IPS-20b (cell line): ENCODE data around the gene HDGFL3.
"Not testable (repeated sequence)": the region's sequence is repeated elsewhere in the genome, so short reads cannot be mapped to it uniquely, and the experiment has no call there.

ENCODE experiments used
- H3K27ac ChIP-seq: one replicate; pipeline ENCODE4 v1.5.1; 2013; ENCODE audit warnings: low read length
- H3K27me3 ChIP-seq: 2 replicates; pipeline ENCODE4 v1.6.1; 2013; ENCODE audit warnings: mild to moderate bottlenecking, low read length, inconsistent platforms; ENCODE audit not compliant: insufficient read depth
- H3K36me3 ChIP-seq: 2 replicates; pipeline ENCODE4 v1.6.1; 2013; ENCODE audit warnings: low read depth, mild to moderate bottlenecking, inconsistent platforms, low read length, moderate library complexity; ENCODE audit not compliant: insufficient read depth
- H3K4me1 ChIP-seq: 2 replicates; pipeline ENCODE4 v1.6.1; 2013; ENCODE audit warnings: mild to moderate bottlenecking, control low read depth, inconsistent platforms, low read length, moderate library complexity; ENCODE audit not compliant: insufficient read depth
- H3K4me3 ChIP-seq: 2 replicates; pipeline ENCODE4 v1.5.1; 2013; ENCODE audit warnings: mild to moderate bottlenecking, low read length, inconsistent platforms
- H3K9ac ChIP-seq: 2 replicates; pipeline ENCODE4 v1.6.1; 2013; ENCODE audit warnings: low read depth, mild to moderate bottlenecking, inconsistent platforms, low read length, moderate library complexity
- H3K9me3 ChIP-seq: 2 replicates; pipeline ENCODE4 v1.6.1; 2013; ENCODE audit warnings: mild to moderate bottlenecking, low read depth, low read length, inconsistent platforms; ENCODE audit not compliant: insufficient read depth

The HDGFL3 gene

DNA sequence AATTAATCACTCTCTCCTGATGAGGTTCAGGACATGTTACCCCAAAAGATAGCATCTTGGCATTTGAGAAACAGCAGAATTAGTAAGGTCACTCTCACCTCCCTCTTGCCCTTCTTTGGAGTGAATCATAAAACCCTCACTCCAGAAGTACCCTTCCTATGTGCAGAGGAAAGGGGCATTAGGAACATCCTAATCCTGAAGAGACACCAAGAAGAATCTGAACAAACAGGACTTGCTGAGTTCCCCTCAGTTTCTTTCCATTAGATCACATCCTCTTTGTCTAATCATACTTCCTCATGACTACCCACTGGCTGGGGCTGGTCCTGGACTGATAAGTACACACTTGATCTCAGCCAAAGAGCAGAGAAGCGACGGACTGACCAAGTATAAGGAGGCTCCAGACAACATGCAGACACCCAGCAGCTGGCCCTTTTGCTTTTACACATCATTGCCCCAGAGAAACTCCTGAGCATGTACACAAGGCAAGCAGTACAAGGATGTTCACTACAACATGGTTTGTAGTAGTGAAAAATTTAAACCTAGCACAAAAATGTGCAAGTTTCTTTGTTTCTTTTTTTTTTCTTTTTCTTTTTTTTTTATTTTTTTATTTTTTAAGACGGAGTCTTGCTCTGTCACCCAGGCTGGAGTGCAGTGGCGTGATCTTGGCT, 115.2 kb downstream of the HDGFL3 start:
- Histone ChIP-seq H3K9me3 (no peaks in the 10 kb centered on the region), H3K9ac (no peak overlapping the region), H3K27ac (no peak overlapping the region)

DNA sequence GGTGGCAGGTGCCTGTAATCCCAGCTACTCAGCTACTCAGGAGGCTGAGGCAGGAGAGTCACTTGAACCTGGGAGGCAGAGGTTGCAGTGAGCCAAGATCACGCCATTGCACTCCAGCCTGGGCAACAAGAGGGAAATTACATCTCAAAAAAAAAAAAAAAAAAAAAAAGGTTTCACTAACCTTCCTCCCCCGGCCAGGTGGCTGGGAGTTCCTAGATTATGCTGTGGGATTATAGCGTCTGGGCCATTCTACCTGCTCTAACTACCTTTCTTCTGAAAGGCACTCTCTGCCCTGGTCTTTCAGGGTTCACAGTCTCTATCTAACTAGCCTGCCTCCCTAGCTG, 115.7 kb downstream of the HDGFL3 start:
- not testable (repeated sequence) for H3K27me3 ChIP-seq, H3K27ac ChIP-seq, H3K9me3 ChIP-seq, H3K4me3 ChIP-seq, H3K4me1 ChIP-seq, H3K9ac ChIP-seq, H3K36me3 ChIP-seq

More for the DNA sequence above, 115.2 kb downstream of the HDGFL3 start:
- Histone ChIP-seq H3K36me3 (no peaks in the 10 kb centered on the region), H3K4me3 (no peak overlapping the region), H3K4me1 (no peaks in the 10 kb centered on the region), H3K27me3 (no peaks in the 10 kb centered on the region)

DNA sequence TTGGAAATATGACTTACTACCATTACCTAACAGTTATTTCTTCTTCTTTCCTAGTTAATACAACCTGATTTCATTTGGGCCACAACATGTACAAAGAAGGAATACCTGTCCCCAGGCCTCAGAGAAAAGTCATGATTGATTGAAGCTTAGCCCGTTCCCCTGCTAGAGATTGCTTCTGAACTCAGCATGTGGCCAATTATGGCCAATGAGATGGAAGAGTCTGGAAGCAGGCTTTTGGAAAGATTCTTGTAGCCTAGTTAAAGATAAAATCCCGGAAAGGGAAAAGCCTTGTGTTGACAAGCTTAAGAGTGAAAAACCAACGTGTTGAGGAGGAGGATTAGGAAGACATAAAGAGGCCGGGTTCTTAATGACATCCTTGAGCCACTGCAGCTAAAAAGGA, 117.2 kb downstream of the HDGFL3 start:
- no peaks in the 10 kb centered on the region for H3K4me1 ChIP-seq
- no peaks in the 10 kb centered on the region for H3K27me3 ChIP-seq
- H3K36me3 ChIP-seq = no peaks in the 10 kb centered on the region
- no peak overlapping the region for H3K4me3 ChIP-seq
- H3K9me3 ChIP-seq = no peaks in the 10 kb centered on the region
- H3K9ac ChIP-seq = no peak overlapping the region
- no peak overlapping the region for H3K27ac ChIP-seq

DNA sequence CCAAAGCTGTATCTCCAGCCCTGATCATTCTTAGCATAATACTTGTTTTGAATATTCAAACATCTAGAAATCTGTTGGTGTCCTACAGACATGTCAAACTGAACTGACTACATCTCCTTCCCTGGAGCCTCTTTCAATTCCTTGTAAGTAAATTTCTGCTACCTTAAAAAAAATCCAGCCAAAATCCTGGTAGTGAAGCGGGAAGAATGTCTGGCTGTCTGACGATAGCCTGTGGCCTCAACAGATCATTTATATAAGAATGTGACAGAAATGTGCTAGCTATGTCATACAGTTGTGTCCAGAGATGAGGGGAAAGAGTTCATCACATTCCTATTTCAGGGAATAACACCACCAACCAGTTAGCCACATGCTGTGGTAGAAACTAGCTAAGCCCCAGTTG, 118.7 kb downstream of the HDGFL3 start:
- no peaks in the 10 kb centered on the region for H3K9me3 ChIP-seq
- no peak overlapping the region for H3K4me3 ChIP-seq
- H3K4me1 ChIP-seq = no peaks in the 10 kb centered on the region
- H3K27ac ChIP-seq = no peak overlapping the region
- H3K27me3 ChIP-seq = no peaks in the 10 kb centered on the region
- no peaks in the 10 kb centered on the region for H3K36me3 ChIP-seq
- no peak overlapping the region for H3K9ac ChIP-seq

DNA sequence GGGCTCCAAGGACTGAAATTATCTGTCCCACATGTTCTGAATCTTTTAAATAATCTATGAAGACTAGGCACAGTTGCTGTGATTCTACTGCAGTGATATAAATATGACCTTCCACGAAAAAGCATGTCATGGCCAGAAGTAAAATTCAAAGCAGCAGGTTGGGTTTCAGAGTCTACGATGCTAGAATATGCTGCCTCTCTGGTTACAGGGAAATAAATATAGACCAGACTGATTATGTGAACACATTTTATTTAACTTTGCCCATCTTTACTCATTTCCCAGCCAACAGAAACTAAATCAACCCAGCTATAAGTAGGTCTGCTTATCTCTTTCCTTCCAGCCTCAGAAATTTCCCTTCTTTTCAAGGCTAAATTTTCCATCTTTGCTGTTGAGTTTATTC, 120.0 kb downstream of the HDGFL3 start:
- Histone ChIP-seq H3K9me3 (no peaks in the 10 kb centered on the region), H3K27ac (no peak overlapping the region), H3K4me3 (no peak overlapping the region), H3K27me3 (no peaks in the 10 kb centered on the region), H3K9ac (no peak overlapping the region), H3K4me1 (no peaks in the 10 kb centered on the region), H3K36me3 (no peaks in the 10 kb centered on the region)

DNA sequence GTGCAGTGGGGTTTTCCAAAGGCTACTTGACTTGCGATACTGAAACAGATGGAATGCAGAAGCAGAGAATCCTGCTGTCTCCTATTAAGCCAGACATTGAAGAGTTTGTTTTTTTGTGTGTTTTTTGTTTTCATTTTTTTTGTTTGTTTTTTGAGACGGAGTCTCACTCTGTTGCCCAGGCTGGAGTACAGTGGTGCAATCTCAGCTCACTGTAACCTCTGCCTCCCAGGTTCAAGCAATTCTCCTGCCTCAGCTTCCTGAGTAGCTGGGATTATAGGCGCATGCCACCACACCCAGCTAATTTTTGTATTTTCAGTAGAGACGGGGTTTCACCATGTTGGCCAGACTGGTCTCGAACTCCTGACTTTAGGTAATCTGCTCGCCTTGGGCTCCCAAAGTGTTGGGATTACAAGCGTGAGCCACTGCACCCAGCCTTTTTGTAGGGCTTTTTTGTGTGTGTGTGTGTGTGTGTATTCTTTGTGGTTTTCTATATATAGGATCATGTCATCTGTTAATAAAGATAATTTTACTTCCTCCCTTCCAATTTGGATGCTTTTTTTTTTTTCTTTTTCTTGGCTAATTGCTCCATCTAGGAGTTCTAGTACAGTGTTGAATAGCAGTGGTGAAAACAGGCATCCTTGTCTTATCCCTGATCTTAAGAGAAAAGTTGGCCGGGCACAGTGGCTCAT, 121.6 kb downstream of the HDGFL3 start:
- H3K27ac ChIP-seq, H3K27me3 ChIP-seq, H3K9ac ChIP-seq, H3K4me1 ChIP-seq, H3K9me3 ChIP-seq, H3K36me3 ChIP-seq, H3K4me3 ChIP-seq: not testable (repeated sequence)

DNA sequence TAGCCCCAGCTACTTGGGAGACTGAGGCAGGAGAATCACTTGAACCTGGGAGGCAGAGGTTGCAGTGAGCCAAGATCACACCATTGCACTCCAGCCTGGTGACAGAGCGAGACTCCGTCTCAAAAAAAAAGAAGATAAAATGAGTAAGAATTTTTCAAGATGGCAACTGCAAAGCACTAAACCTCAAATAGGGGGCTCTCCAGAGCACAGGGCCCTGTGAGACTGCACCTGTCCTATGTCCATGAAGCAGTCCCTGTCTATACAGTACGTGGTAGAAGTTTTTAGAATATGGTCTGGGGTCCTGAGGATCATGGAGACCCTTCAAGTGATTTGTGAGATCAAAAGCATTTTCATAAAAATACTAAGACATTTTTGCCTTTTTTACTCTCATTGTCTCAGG, 122.2 kb downstream of the HDGFL3 start:
- not testable (repeated sequence) for H3K4me3 ChIP-seq, H3K27ac ChIP-seq, H3K4me1 ChIP-seq, H3K9ac ChIP-seq, H3K36me3 ChIP-seq, H3K9me3 ChIP-seq, H3K27me3 ChIP-seq

DNA sequence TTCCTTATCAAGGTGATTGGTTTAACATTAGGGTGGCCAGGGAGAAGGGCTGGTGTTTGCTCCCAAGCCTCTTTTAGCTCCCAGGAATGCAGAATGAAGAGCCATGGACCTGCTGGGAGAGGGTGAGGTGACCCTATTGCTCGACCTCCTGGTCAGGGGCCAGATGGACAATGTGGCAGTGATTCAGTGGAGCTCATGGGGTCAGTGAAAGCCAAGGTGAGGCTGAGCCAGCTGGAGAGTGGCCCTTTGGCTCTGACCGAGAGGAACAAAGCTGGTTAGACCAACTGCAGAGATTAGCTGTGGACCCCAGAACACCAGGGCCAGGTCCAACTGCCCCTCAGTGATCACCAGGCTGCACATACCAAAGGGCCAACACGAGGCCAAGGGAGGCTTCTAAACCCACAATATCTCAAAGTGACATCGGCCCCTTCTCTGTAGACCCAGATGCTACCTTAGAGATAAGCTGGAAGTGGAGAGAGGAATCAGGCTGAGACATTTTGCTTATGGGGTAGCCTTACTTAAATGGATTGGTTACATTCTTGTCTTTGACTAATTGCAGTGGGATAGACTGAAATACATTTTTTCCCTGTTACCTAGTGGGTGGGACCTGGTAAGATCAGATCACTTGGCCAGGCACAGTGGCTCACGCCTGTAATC, 124.8 kb downstream of the HDGFL3 start:
- no peaks in the 10 kb centered on the region for H3K9me3 ChIP-seq
- H3K9ac ChIP-seq = no peak overlapping the region
- H3K27me3 ChIP-seq = no peaks in the 10 kb centered on the region
- no peaks in the 10 kb centered on the region for H3K4me1 ChIP-seq
- no peaks in the 10 kb centered on the region for H3K36me3 ChIP-seq
- H3K27ac ChIP-seq = no peak overlapping the region
- no peak overlapping the region for H3K4me3 ChIP-seq

DNA sequence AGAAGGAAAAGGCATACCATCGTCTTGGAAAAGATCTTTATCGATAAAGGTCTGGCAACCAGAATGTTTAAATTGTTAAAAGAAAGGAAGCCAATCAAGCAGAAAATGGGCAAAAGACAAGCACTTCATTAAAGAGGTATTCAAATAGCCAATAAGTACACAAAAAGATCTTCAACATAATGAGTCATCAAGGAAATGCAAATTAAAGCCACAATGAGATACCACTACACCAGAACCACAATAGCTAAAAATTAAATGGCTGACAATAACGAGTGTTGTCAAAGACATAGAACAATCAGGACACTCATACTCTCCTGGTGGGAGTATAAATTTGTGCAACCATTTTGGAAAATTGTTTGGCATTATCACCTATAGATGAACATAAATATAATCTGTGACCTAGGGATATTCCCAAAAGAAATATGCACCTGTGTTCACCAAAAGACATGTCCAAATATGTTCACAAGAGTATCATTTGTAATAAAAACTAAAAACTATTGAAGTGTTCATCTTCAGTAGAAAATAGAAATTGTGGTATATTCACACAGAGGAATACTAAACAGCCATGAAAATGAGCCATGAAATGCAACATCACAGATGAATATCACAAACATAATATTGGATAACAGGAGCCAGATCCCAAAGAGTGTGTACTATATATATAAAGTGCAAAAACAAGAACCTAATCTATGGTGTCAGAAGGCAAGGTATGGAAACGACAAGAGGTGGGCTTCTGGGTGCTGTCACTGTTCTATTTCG, 126.2 kb downstream of the HDGFL3 start:
- H3K9ac ChIP-seq = no peak overlapping the region
- H3K4me1 ChIP-seq = no peaks in the 10 kb centered on the region
- no peak overlapping the region for H3K27ac ChIP-seq
- H3K36me3 ChIP-seq = no peaks in the 10 kb centered on the region
- no peaks in the 10 kb centered on the region for H3K9me3 ChIP-seq
- H3K4me3 ChIP-seq = no peak overlapping the region
- no peaks in the 10 kb centered on the region for H3K27me3 ChIP-seq

DNA sequence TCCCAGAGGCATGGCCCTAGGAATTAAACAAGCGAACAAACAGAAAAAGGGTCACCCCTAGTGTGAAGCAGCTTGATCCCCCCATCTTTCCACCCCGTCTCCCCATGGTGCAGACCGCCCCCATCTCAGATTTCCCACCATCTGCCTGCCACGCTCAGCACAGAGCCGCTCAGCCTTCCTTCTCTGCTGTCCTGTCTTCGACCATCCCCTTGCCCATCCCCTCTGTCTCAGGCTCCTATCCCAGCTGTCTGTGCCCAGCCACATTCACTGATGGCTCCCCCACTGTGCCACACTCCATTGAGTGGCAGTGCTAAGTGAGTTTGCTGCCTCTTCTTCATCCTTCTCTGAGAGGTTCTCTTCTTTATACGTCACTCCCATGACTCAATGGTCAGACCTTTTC, 128.9 kb downstream of the HDGFL3 start:
- Histone ChIP-seq H3K36me3 (no peaks in the 10 kb centered on the region), H3K9ac (no peak overlapping the region), H3K9me3 (peaks cover 9% of the 10 kb centered on the region; the same call in 1 of the 2 replicates), H3K4me1 (no peaks in the 10 kb centered on the region), H3K4me3 (no peak overlapping the region), H3K27ac (no peak overlapping the region), H3K27me3 (no peaks in the 10 kb centered on the region)
